Suppressor macrophage treated with lipopolysaccharide for 1 hour (primary cell): ENCODE data around the gene ZNRF3.
A peak's percentile ranks its signal among the peaks of the same experiment; 100 is the strongest.
"Not testable (repeated sequence)": the region's sequence is repeated elsewhere in the genome, so short reads cannot be mapped to it uniquely, and the experiment has no call there.

ENCODE experiments used
- DNase-seq, 3 donors: peaks; one replicate each; pipeline ENCODE4 v3.0.0-alpha.2; 2020 to 2022

ZNRF3 gene

DNA sequence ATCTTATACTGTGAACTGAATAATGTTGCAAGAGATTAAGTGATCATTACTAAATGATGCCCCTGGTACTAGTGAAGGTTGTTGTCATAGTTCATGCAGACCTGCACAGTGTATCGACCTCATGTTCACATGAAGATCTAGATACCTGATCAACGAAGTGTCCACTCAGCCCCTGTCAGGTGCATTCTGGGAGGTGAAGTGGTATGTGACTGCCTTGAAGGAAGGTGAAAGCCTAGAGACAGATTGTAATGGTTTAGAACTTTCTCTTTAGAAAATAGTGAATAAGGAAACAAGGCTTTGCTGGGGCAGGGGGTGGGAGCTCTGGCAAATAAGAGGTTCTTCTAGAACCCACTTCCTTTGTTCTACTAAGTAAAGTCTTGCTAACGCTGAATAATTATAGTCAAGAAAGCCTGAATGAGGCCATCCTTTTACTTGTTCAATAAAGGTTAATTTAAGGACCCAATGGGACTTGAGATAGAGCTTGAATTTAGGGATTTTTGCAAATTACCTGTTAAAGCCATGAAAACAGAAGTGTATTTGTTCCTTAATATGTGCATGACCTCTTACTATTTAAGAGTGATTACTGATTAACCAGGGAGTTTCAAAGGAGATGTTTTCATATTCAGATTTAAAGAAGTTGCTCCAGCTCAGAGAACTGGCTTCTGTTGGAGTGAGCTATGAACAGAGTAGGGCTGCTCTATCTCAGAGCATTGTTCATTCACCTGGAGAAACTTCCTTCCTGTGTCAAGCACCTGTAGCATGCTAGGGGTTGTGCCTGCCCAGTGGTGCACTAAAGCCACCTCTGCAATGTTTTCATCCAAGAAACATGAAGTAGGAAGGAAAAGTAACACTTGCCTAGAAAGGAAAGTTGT, 132.9 kb downstream of the ZNRF3 start:
- DNase-seq = no peak

DNA sequence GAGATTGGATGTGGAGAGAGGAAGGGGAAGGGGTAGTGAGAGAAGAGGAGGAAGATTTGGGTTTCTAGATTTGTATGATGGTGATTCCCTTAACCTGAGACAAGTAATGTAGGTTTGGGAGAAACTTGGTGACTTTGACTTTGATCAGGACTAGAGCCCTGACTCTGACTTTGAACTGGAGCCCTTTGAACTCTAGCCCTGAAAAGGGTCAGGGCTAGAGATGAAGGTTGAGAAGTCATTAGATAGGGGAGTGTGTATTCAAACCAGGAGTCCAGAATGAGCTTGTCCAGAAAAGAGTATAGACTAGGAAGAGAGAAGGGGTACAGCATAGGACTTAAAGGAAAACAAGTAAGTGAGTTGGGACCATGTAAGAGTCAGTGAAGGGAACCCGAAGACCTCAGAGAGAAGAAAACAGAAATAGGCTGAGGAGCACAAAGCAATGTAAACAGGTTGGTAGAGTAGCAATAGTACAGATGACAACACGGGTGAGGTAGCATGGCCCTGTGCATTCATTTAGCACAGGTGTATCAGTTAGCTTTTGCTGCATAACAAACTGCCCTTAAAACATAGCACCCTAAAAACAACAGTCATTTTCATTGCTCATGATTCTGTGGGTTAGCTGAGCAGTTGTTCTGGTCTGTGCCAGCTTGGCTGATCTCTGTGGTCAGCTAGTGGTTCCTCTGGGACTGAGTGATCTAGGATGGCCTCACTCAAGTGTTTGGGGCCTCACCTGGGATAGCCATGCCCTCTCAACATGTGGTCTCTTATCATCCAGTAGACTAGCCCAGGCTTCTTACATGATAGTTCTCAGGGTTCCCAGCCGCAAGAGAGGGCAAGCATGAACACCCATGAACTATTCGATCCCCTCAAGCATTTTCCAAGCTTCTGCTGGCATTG, 135.2 kb downstream of the ZNRF3 start:
- DNase-seq = no peak

DNA sequence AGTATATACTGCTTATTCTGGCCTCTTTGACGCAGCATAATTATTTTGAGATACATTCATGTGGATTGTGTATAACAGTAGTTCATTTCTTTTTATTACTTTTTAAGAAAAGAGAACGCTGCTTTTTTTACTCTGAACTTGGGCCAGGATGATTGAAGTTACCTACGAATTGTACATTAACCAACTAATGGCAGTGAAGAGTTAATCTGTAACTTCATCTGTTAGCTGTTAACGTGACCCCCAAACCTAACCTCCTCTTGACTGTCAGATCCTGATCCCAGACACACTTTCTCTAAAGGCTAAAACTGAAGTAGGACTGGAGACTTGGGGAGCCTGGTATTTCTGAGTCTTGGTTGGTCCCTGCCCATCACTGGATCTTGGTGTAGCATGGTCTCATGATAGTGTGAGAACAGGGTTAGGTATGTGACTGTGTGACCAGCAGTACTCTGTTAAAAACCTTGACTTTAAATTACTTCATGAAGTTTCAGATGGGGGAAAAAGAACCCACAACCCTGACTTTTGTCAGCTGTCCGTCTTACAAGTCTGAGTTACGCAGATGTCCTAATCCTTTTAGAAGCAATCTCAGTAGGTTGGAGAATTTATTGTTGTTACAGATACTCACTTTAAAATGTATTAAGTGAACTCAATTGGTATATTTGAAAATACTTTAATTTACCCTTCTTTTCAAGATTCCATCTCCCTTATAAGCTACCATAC, 138.9 kb downstream of the ZNRF3 start:
- no peak for DNase-seq

DNA sequence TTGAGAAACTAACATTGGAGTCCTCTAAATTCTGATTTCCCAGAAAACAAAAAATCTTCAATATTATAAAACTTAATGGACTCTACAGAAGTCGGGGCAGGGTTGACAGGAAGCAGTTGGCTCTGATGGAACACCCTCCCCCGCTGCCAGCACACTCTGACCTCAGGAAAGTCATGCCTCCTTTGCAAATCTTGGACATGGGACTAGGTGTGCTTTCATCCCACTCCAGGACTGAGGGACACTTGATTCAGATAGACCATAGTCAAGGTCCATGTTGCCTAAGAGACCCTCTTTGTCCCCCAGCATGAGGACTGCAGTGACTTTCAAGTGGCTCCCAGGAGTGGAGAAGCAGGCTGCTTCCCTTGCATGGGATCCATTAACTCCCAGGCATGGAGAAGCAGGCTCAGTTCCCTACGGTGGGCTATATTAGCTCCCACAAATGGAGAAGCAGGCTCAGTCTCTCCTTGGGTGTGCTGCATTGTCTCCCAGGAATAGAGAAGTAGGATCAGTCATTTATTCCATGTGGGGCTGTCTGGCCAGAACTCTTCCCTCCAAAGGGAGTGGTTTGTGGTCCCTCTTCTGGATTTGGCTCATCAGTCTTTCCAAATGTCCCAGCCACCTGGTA, 139.9 kb downstream of the ZNRF3 start:
- no peak for DNase-seq

DNA sequence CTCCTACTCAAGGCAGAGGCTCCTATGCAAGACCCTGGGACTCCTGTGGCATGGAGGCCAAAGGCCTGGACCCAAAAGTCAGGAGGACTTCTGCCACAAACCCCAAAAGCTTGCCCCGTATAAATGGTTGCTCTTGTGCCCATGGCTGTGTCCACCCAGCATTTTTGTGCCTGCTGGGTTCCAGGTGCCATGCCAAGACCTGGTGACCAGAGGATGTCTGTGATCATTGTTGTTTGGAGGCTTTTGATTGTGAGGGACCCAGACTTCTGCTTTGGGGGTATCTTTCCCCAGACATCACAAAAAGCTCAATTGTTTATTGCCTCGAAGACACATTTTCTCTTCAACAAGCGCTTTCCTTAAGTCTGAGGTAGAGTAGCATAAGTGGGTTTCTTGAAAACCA, 143.2 kb downstream of the ZNRF3 start:
- no peak for DNase-seq

DNA sequence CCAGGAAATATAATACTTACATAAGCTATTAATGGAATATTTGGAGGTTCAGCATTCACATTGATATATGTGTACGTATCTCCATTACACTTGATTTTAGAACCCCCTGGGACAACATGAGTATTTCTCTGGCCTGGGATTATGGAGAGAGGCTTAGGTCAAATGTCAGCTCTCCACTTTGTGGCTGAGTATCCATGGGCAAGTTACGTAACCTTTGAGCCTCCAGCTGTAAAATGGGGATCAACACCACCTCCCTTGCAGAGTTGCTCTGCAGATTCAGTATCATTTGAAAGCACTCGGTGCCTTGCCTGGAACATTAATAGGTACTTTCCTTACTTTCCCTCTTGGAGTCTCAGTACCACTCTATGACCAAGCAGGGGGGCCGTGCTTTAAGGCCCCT, 145.1 kb downstream of the ZNRF3 start:
- DNase-seq = no peak

DNA sequence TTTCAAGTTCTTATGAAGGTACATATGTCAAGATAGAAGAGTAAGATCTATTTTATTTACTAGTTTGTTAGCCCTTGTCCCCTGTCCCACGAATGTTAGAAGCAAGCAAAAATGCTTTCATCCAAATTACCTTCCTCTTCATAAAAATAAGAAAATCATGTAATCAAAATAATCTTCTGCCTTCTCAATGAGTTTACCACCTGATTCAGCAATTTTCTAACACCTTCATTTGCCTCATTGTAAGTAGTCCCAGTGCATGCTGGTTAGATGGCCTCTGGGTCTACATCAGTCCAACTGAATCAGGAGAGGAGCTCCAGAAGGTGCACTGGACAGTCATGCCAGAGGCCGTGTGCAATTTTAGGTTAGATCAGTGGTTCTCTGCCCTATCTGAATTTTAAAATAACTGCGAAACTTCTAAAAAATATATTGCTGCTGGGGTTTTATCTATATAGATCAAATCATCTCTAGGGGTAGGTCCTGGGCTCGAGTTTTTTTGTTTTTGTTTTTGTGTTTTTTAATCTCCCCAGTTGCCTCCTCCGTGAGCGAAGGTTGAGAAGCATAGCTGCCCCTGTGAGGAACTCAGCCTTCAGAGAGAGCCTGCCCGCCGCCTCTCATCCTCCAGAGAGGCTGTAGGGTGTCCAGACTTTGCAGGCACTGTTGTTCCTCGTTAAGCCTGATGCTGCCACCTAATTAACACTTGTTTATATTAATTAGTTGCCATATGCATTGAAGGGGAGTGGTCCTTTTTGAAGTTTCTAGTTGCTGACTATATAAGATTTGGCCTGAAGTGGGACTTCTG, 146.0 kb downstream of the ZNRF3 start:
- DNase-seq = no peak

DNA sequence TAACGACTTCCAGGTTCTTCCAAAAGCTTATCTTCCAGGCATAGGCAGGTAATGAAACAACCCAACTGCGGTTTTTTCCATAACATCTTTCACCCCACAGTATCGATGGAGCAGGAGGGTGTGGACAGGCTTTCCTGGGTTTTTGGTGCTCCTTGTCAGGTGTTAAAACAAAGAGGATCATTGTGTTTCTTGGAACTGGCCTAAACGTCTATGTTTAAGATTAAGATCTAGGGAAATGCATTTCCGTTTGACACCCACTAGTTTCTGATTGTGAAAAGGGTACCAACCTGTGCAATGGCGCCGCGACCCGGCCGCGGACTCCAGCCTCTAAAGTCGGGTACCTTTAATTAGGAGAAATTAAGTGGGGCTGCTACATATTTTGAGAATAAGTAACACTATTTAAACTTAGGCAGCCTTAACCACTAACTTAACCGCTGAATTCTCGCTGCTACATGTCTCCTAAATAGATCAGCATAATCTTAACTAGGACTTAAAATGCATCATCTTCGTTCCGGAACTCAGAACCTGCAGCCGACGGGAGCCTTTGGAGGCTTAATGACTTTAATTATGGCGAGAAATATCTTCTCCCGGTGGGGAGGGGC, 146.7 kb downstream of the ZNRF3 start:
- DNase-seq = peak in 1 of 3 donors; percentile 9

DNA sequence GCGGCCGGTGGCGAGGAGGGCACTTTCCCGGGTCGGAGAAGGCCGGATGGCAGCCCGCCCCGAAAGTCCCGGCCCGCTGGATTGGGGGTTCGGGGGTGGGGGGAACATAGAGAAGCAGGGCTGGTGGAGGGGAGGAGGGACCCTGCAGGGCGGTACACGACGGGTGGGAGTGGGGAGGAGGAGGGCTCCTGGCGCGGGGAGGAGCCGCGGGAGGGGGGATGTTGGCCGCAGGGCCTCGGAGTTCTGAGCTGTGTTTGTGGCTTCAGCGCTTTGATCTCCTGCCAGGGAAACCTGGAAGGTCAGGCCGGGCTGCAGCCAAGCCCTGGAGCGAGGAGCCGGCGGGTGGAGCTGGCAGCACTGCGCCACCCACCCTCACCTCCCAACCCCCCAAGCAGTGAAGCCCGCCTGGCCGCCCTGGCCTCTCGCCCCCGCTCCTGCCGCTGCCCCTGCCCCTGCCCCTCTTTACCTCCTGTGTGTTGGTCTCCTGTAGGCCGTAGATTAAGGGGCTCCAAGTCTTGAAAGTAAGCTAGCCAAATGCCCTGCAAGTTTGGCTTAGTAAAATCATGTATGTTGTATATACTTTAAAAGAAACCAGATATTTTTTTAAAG, 147.3 kb downstream of the ZNRF3 start:
- DNase-seq = peak in 1 of 3 donors; percentile 30

DNA sequence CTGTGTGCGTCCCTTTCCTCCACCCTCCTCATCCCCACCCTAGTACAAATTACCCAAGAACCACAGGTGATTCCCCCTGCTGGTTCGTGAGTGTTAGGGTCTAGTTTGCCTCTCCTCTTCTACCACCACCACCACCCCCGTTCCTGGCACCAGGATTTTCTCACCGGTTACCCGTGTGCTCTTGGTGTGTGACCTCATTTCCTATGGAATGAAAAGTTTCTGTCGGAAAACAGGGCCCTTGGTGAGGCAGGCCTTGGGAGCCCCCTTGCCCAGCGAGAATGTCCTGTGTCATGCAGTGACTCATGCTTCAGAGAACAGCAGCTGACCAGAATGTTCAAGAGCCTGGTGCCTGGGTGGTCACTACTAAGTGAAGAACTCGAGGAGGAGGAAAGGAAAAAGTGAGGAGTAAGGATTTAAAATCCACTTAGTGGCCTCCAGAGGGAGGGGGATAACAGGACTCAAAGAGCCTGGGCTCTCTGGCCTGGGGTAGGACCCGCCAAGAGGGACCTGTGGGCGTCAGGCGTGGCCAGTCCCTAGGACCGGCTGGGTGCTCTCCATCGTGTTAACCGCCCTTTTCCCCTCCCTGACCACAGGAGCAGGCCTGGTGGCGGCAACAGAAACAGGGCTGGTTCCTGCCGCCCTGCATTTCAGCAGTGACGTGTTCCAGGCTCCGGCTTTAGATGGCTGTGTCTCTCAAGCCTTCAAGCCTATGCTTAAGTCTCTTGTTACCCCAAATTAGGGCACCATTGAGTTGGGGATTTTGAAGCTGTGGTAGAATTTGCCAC, 148.0 kb downstream of the ZNRF3 start:
- peak; percentile 77 to 87 (median 83) for DNase-seq

DNA sequence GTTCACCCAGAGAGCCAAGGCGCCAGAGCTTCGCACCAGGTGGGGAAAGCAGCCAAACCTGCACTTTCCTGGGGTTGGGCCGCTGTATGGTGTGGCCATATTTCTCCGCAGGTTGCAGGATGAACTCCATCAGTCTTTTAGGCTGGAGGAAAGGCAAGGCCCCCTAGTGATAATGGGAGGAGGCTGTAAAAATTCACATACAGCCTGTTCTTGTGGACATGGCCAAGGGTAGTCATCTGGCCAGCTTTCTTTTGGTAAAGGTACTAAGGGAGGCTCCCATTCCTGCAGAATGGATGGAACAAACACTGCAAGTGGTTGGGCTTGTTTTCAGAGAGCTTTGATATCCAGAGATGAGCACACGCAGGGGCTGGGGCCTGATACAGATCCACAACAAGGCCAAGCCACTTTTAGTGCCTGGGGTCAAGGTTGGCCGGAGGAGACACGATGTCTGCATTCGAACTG, 148.7 kb downstream of the ZNRF3 start:
- DNase-seq = no peak

DNA sequence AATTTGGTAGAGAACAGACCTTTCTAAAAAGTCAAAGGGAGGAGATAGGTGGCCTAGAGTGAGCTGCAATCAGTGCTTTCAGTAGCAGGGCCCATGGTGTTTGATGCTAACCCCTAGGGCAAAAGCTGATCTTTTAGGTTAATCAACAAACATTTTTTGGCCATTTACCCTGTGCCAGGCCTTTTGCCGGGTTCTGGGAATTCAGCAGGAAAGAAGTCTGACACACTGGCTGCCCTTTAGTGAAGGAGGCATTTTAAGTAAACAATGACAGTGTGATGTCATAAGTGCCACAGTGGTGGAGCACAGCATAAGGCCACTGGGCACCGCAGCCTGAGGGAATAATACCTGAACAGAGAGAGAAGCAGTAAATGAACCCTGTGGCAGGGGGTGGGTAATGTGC, 149.2 kb downstream of the ZNRF3 start:
- DNase-seq = no peak

DNA sequence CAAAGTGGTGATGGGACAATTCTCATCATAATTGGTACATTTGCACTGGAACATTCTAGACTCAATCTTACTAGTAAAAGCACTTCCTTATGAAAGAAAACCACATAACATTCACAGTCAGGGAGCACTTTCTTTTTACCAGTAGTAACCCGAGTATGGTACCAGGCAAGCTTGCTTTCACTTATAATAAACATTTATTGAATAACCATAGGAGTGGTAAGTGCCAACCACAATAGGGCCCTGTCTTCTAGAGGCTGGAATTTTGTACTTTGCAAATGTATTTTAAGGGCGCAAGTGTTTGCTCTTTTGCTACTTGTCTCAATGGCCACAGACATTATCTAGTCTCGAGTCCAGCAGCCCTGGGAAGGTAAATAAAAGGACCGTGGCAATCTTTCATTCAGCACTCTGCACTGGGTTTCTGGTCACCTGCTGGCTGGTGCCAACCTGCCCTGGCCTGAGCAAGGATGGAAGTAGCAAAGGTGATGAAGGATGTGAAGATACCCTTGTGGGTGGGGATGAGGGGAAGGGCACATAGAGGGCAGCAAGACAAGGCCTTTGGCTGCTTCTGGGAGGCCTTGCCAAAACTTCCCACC, 154.1 kb downstream of the ZNRF3 start:
- DNase-seq = no peak

DNA sequence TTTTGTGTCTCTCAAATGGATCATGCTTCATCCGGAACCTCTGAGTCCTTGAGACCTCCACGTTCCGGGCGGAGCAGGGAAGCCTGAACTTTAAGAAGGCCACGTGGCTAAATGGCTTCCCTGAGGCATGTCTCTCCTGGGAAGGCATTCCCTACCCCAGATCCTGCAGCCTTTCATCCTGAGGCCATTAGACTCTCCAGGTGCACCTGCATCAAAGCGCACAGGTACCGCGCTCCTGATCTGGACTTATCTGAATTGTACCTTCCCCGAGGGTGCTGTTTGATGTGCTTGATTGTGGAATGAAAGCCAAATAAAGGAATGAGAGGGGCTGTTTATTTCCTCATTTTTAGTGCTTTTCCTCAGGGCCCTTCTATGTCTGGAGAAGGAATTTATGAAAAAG, 155.8 kb downstream of the ZNRF3 start:
- DNase-seq = no peak

DNA sequence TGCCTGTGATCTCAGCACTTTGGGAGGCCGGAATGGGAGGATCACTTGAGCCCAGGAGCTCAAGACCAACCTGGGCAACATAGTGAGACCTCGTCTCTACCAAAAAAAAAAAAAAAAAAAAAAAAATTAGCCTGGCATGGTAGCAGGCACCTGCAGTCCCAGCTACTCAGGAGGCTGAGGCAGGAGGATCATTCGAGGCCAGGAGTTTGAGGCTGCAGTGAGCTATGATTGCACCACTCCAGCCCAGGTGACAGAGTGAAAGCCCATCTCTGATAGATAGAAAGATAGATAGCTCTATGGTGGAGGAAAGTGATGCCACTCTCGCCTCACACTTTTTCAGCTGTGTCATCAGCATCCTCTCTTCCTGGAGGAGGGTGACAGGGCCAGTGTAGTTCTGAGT, 156.3 kb downstream of the ZNRF3 start:
- DNase-seq = not testable (repeated sequence)

DNA sequence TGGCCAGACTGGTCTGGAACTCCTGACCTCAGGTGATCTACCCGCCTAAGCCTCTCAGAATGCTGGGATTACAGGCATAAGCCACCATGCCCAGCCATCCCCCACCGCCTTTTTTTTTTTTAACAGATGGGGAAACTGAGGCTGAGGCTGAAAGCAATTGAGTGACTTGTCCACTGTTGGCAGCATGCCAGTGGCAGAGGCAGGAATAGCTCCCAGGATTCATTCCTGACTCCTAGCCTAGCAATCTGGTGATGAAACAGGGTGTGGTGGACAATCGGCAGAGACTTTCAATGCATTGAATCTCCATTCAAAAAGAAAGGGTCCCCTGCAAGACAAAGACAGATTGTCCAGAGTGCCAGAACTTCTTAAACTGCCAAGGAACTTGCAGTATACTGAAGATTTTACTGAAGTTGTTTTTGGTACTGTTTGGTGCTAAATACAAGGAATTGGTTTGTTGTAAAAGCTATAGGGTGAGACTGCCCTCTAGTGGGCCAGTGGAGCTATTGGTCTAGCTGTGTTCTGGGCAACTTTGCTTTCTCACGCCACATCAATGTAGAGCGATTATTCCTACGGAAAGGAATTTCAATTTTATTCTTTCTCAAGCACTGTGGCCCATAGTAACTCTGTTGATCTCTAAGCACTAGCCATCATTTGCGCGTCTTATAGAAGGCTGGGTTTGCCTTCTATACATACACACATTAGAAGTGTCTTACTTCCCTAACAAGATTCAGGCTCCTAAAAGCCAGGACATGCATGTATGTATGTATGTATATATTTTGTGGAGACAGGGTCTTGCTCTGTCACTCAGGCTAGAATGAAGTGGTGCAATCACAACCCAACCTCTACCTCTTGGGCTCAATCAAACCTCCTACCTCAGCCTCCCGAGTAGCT, 157.3 kb downstream of the ZNRF3 start:
- DNase-seq = peak; percentile 76 to 86 (median 83)

DNA sequence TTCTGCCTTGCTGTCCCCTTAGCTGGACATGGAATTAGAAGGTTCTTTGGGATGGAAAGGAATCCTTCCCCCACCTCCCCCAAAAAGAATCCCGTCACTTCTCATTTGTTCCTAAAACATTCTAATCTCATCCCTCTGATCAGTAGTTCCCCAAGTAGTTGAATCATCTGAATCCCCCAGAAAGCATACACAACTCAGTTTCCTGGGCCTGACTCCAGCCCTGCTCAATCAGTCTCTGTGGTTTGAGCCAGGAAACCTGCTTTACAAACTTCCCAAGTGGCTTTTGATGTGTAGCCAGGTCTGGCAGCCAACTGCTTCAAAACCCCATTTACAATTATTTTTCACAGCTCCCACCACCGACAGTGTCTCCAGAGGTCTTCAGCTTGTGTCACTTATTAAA, 158.0 kb downstream of the ZNRF3 start:
- DNase-seq = no peak

DNA sequence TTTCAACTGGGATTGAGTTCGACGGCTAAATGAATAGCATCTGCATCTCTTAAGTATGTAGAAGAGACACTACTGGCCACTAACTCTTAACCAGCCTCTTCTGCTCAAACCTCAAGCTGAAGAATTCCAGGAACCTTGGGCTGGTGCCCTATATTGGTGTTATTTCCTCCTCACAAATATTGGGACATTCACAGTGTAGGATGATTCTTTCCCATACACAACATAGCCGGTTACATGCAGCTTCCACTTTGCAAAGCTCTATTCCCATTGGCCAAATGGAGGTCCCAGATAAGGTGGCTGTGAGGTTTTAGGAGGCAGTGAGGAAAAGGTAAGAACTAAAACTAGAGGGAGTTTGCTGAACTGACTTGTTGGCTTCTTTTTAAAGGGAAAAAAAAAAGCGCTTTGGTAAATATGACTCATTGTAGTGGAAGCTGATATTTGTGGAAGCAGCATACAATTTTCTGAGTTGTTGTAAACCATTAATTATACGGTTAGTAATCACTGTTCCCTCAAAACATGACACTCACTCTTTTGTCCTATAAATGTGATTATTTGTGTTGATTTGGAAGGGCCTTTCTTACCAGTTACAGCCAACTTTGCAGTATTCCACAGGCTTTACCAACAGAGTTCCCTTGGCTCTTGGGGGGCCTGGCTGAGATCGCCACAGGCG, 160.7 kb downstream of the ZNRF3 start:
- no peak for DNase-seq
